22Rv1 (cell line): ENCODE data around the gene NCAM2.
A peak's percentile ranks its signal among the peaks of the same experiment; 100 is the strongest.

Experiments
- H3K27ac ChIP-seq: fragments of 450-650 bp; 2 replicates; pipeline ENCODE4 v1.5.1; 2017
- ZFX ChIP-seq: fragments of 450-650 bp; IDR thresholded peaks from 2 replicates; pipeline ENCODE4 v1.6.1; 2017; ENCODE audit warnings: antibody characterized with exemption, borderline replicate concordance
- TF ChIP-seq, protein P1 (sequence below): fragments of 450-650 bp; IDR thresholded peaks from 2 replicates; pipeline ENCODE4 v1.5.1; 2017; ENCODE audit warnings: mild to moderate bottlenecking

NCAM2 gene

DNA sequence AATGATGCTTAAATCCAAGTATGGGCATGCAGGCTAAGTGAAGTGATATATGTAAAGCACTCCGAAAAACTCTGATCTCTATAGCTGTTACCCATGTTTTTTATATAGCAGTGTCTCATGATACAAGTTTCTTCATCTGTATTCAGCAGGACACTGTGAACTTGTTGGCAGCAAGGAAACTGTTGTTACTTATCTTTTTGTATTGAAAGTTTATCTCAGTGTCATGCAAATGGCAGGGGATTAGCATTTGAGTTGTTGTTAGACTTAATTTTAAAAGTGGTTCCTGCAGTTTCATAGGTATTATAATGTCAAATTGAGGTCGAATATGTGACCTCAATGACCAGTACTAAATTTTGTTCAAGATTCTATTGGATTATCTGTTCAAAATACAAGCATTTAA is 47.9 kb downstream of the NCAM2 start:
- peak overlapping the region; percentile 24; the same call in 1 of the 2 replicates for H3K27ac ChIP-seq

GRCh38 chr21:21051109-21052055 is 53.2 kb downstream of the NCAM2 start:
- TF ChIP-seq, protein P1, sequence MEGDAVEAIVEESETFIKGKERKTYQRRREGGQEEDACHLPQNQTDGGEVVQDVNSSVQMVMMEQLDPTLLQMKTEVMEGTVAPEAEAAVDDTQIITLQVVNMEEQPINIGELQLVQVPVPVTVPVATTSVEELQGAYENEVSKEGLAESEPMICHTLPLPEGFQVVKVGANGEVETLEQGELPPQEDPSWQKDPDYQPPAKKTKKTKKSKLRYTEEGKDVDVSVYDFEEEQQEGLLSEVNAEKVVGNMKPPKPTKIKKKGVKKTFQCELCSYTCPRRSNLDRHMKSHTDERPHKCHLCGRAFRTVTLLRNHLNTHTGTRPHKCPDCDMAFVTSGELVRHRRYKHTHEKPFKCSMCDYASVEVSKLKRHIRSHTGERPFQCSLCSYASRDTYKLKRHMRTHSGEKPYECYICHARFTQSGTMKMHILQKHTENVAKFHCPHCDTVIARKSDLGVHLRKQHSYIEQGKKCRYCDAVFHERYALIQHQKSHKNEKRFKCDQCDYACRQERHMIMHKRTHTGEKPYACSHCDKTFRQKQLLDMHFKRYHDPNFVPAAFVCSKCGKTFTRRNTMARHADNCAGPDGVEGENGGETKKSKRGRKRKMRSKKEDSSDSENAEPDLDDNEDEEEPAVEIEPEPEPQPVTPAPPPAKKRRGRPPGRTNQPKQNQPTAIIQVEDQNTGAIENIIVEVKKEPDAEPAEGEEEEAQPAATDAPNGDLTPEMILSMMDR, result no peak
- TF ChIP-seq ZFX, result no peak
- H3K27ac ChIP-seq, result no peak overlapping the region

More for the DNA sequence above, 47.9 kb downstream of the NCAM2 start:
- TF ChIP-seq, protein P1, result no peak
- TF ChIP-seq ZFX, result no peak

DNA sequence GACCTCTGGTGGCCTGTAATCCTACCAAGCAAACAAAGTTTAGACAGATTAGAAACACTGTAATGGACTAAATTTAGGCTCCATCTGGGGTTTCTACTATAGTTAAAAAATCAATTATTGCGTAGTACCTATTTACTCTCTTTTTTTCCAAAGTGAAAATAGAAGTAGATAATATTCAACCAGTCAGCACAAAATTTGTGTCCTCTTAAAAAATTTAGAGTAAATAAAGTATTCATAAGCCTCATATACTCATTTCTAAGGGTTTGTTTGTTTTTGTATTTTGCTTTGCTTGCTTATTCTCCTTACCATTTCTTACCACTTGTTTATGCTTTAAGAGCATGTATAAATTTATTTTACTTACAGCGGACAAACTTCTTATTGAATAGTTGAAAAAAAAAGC is 54.5 kb downstream of the NCAM2 start:
- no peak overlapping the region for H3K27ac ChIP-seq
- TF ChIP-seq, protein P1, result no peak
- TF ChIP-seq ZFX, result no peak

DNA sequence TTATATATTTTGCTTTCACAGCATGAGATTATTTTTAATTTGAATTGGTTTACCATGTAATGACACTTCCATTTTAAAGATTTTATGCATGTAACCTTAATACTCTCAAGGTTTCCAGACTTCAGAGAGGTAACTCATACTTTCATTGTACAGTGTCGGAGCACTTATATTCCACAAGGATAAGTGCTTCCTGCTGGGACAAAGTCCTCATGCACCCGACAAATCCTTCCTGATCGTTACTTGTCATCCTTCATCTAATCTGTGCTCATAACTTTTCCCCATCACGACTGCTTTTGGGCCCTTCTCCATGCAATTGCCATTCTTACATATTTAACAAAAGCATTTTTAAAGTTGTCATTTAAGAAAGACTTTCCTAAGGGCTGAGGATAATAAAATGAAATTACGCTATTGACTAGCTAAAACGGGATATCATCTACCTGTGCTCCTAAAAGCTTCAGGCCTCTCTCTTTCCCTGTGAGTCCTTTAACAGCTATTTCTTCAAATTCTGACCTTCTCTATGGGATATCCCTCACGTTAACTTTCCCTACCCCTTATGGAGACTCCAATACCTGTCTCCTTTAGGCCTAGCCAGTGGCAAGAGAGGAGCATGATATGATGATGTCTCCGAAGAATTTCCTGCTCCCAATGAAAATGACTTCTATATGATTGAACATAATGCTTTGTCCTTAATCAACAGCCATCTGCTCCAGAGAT is 59.3 kb downstream of the NCAM2 start:
- TF ChIP-seq ZFX, result no peak
- TF ChIP-seq, protein P1, result no peak
- H3K27ac ChIP-seq, result no peak overlapping the region

DNA sequence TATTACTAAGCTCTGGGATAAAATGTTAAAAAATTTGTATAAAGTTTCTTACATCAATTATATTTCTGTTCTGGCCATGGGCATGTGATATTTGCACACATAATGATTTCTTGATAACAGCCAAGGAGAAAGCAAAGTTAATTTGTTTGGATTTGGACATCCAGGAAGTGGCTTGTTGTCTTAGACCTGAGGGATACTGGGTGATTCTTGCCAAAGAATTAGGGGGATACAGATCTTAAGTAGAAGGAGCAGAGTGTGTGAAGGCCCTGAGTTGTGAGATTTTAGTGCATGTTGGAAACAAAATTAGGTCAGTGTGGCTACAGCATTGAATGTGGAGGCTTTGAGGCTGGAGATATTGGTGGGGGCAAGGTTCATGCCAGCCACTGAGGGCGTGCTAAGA is 65.6 kb downstream of the NCAM2 start:
- peak overlapping the region; percentile 23 for H3K27ac ChIP-seq

DNA sequence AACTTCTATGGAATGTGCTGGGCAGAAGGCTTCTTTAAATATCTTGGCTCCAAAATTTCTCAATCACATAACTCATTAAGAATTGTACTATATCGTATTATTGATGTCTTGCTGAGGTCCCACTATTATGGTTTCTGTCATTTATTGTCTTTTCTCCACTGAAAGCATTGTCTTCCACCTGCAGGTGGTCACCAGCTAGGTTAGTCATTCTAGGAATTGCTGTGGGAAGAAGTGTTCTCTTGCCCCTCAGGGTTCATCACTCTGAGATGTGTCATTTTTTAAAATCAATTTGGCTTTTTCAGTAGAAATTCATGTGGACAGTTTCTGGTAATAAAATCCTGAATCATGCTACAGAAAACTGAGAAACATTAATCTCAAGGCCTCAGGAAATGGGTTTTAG is 66.1 kb downstream of the NCAM2 start:
- H3K27ac ChIP-seq, result peak overlapping the region; percentile 23; the same call in 1 of the 2 replicates
- no peak for TF ChIP-seq ZFX
- TF ChIP-seq, protein P1, result no peak

More for the DNA sequence above, 65.6 kb downstream of the NCAM2 start:
- TF ChIP-seq, protein P1, result no peak
- TF ChIP-seq ZFX, result no peak
